SIG-M5 treated with dmso at 0.1 percent for 504 hours (cell line): ENCODE data around the gene PRMT3.
A peak's percentile ranks its signal among the peaks of the same experiment; 100 is the strongest.
"Not testable (repeated sequence)": the region's sequence is repeated elsewhere in the genome, so short reads cannot be mapped to it uniquely, and the experiment has no call there.

ENCODE experiments used
- DNase-seq: peaks from one replicate; lab custom pipeline; 2025; ENCODE audit not compliant: unreplicated experiment; lab: John Stamatoyannopoulos, UW

The PRMT3 gene

GRCh38 chr11:20453657-20454316, 66.3 kb downstream of the PRMT3 start:
- no peak for DNase-seq

DNA sequence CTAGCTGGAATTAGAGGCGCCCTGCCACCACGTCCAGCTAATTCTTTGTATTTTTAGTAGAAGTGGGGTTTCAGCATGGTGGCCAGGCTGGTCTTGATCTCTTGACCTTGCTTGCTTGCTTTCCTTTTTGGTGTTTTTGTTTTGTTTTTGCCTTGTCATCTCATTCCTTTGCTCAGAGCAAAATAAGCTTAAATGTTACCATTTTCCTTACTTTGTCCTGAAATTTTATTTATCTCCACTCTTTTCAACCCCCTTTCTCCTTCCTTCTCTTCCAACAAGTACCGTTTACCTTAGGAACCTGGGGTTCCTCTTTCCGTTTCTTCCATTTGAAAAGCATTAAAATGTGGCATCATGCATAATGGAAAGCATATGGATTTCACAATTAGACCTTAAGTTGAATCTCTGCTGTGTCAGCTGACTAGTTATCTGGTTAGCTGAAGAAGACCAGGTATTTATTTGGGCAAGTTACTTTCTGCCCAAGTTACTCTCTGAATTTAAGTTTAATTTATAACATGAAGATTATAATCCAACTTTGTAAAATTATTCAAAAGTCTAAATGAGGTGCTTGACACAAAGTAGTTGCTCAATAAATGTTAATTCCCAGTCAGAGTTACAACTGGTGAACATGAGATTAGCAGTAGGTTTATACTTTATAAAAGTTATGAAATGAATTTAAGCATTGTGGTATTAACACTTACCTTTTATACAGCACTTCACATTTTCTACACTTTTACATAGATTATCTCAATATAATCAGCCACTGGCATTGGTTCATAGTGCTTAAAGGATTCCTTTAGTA, 69.7 kb downstream of the PRMT3 start:
- no peak for DNase-seq

GRCh38 chr11:20457934-20458680, 70.6 kb downstream of the PRMT3 start:
- DNase-seq, result no peak

DNA sequence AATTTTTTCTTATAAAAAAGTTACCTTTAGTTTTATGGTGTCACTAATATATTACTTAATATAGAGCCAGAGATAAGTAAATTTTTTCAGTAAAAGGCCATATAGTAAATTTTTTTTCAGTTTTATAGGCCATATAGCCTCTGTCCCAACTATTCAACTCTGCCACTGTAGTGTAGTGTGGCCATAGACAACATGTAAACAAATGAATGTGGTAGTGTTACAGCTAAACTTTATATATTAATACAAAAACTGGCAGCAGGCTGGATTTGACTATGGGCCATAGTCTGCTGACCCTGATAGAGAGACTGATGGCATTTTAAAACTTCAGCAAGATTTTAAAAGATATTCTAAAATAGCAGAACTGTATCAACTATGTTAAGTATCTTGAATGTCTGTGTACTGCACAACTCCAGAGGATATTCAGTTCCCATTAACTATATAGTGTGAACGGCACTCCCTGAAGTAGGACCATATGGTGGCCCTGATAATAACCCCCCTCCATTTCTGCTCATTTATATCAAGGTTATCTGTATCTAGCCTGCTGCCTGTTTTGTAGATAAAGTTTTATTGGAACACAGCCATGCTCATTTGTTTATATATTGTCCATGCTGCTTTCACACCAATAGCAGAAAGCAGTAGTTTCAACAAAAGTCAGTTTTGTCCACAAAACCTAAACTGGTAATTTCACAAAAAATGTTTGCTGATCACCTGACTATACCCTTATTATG, 71.6 kb downstream of the PRMT3 start:
- no peak for DNase-seq

DNA sequence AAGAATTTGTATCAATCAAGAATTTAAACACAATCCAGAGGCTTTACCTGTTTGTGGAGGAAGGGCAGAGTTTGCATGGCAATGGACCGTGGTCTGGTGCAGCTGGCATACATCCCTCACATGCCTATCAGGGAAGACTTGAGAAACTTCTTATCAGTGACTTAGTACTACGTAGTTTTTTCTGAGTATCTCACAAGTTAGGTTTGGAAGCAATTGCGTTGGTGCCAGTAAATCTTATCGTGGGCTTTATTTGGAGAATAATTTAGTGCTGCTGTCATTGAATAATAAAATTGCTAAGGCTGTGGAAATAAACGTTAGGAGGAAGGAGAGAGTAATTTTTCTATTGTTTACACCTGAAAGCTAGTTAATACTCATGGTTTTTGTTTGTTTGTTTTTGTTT, 72.3 kb downstream of the PRMT3 start:
- DNase-seq, result no peak

DNA sequence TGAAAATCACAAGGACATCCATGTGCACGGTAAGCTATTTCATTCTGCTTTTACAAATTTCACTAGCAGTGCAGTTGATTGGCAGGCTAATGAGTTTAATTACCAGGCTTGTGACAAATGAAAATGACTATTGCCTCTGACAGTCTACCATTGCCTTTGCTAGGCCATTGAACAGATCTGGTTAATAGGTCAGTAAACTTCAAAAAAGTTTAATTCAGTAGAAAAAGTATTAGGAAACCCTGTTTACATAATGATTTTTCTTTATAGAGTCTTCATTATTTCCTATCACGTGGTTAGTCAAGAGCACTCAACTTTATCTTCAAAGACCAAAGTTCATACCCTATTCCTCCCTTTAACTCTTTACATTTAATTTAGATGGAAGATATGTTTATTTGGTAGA, 77.0 kb downstream of the PRMT3 start:
- DNase-seq, result no peak

GRCh38 chr11:20467487-20468185, 80.1 kb downstream of the PRMT3 start:
- no peak for DNase-seq

GRCh38 chr11:20470348-20470747, 82.8 kb downstream of the PRMT3 start:
- DNase-seq, result no peak

DNA sequence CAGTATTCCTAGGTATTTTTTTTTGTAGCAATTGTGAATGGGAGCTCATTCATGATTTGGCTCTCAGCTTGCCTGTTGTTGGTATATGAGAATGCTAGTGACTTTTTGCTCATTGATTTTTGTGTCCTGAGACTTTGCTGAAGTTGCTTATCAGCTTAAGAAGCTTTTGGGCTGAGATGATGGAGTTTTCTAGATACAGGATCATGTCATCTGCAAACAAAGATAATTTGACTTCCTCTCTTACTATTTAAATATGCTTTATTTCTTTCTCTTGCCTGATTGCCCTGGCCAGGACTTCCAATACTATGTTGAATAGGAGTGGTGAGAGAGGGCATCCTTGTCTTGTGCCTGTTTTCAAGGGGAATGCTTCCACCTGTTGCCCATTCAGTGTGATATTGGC, 84.4 kb downstream of the PRMT3 start:
- not testable (repeated sequence) for DNase-seq

DNA sequence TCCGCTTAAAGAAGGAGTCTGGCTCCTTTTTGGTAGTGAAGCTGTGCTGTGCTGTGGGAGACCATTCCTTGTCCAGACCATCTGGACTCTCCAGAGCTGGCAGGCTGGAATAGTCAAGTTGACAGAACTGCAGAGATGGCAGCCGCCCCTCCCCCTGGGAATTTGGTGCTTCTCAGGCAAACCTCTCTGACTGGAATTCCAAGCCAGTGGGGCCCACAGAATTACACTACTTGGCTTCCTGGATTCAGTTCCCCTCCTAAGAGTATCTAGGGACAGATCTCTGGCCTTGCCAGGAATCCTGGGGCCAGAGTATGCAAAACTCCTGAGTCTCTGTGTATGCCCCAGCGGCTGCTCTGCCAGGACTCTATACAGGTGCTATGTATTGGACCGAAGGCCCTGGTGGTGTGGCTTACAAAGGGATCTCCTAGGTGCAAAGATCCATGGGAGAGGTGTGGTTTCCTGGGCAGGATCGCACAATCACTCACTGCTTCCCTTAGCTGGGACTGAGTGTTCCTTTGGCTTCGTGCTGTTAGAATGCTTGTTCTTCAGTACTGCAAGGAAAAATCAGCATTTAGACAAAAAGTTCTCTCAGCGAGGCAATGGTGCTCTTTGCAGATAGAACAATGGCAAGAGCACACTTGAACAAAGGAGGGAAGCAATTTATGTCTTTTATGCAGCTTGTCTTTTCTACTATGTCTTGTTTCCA, 86.8 kb downstream of the PRMT3 start:
- DNase-seq, result no peak

- DNase-seq, result peak; percentile 71
These were observed 87.5 kb downstream of the PRMT3 start for GRCh38 chr11:20474882-20475517.

DNA sequence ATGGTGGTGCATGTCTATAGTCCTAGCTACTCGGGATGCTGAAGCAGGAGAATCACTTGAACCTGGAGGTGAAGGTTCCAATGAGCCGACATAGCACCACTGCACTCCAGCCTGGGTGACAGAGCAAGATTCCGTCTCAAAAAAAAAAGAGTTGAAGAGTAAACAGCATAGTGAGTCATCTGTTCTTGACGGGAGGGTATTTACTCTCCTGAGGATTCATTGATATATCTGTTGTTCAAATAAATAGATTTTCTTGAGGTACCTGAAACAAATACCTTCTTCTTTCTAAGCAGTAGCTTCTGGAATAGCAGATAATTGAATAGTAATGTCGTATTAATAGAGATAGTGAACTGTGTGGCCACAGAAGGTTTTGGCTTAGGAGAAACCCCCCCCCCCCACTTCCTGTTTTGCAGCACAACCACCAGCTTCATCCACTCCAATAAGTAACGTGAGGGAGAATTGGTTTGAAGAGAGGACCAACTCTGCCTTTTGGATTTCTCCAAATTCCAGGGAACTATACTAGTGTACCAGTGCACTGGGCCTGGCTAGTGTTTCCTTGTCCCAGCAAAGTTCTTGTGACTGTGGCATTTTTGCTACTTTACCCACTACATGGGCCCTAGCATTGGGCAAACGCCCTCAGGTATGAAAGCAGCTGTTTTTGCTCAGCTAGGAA, 90.0 kb downstream of the PRMT3 start:
- DNase-seq, result no peak

DNA sequence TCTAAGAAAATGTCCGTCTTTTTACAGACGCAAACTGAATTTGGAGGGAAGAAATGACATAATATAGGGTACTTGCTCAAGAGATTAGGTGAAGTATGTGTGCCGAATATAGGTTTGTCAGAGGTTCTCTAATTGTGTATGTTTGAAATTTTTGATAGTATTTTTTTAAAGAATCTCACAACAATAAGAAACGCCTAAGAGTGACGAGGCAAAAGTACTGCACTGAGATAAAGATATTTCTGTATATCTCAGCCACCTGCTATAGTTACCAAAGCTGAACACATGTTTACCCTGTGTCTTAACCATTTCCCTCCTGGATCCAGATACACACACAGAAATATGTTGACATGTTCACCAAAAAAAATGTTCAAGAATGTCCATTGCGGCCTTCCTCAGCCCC, 92.0 kb downstream of the PRMT3 start:
- no peak for DNase-seq

DNA sequence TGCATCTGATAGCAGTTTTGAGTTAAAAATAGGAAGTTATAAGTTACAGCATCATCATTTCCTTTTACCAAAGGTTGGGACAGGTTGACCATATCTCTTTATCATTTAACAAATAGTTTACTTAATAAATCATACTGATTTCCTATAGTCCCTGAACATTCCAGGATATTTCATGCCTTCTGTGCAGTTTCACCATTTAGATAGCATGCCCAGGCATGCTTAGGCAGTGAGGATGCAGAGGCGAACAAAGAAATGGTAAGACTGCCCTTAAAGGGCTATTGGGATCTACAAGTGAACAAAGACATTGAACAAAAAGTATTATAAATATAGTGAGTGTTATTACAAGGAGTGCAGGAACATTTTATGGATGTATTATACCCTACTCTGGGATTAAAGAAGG, 96.4 kb downstream of the PRMT3 start:
- no peak for DNase-seq

- not testable (repeated sequence) for DNase-seq
These were observed 96.9 kb downstream of the PRMT3 start for GRCh38 chr11:20484416-20484815.

GRCh38 chr11:20488352-20488751, 100.8 kb downstream of the PRMT3 start:
- no peak for DNase-seq

GRCh38 chr11:20489948-20490347, 102.4 kb downstream of the PRMT3 start:
- DNase-seq, result no peak

DNA sequence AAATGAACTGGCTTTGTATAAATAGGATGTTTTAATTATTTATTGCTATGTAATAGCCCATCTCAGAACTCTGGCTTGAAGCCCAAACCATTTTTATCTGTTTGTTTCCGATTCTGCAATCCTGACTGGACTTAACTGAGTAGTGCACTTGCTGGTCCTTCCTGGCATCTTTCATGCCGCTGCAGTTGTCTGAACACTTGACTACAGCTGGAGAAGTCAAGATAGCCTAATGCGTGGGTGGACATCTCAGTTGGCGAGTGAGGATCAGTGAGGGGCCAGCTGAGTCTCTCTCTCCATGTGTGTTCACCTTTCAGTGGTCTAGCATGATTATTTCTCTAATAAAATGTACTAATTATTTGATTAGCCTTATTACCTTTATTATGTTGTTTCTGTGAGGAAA, 105.8 kb downstream of the PRMT3 start:
- no peak for DNase-seq
